Limb (tissue), 2 donors: ENCODE data around the gene TH.
"Not testable (repeated sequence)": the region's sequence is repeated elsewhere in the genome, so short reads cannot be mapped to it uniquely, and the experiment has no call there.

Source experiments
- DNase-seq, 2 donors: peaks; one replicate each; pipeline ENCODE4 v3.0.0-alpha.2; 2016; ENCODE audit errors: extremely low spot score in 2 of 2

The TH gene

DNA sequence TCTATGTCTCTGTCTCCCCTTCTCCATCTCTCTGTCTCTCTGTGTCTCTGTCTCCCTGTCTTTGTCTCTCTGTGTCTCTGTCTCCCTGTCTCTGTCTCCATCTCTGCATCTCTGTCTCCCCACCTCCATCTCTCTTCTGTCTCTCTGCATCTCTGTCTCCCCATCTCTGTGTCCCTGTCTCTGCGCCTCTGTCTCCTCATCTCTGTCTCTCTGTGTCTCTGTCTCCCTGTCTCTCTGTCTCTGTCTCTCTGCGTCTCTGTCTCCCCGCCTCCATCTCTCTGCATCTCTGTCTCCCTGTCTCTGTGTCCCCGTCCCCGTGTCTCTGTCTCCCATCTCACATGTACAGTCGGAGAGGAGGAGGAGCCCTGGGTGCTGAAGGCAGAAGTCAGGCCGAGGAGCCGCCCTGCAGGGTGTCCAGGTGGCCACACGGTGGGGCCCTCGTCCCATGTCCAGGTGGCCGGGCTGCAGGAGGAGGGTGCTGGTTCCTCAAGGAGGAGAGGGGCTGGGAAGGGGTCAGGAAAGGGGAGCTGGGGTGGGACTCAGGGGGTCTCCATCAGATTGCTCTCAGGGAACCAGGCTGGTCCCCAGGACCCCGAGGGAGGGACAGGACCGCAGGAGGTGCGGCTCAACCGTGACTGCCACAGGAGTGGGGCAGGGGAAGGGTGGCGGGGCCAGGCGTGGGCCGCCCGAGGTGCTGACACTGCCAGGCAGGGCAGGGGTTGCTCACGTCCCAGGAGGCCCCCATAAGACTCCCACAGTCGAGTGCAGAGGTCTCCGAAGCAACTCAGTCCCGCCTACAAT is 25.6 kb upstream of the TH start:
- DNase-seq = peak; percentile 70 to 90

DNA sequence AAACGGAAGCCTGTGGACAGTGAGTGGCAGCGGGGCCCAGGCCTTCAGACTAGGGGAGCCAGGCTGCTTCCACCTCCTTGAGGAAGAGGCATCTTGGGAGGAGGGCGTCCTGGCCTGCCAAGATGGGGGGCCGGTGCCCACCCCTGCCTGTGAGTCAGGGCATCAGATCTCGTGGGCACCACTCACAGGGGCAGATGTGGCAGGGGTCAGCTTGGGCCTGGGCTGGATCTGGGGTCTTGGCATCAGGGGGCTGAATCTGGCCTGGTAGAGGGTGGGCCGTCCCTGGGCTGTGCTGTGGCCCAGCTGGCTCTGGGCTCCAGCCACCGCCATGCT is 24.1 kb upstream of the TH start:
- DNase-seq = no peak

DNA sequence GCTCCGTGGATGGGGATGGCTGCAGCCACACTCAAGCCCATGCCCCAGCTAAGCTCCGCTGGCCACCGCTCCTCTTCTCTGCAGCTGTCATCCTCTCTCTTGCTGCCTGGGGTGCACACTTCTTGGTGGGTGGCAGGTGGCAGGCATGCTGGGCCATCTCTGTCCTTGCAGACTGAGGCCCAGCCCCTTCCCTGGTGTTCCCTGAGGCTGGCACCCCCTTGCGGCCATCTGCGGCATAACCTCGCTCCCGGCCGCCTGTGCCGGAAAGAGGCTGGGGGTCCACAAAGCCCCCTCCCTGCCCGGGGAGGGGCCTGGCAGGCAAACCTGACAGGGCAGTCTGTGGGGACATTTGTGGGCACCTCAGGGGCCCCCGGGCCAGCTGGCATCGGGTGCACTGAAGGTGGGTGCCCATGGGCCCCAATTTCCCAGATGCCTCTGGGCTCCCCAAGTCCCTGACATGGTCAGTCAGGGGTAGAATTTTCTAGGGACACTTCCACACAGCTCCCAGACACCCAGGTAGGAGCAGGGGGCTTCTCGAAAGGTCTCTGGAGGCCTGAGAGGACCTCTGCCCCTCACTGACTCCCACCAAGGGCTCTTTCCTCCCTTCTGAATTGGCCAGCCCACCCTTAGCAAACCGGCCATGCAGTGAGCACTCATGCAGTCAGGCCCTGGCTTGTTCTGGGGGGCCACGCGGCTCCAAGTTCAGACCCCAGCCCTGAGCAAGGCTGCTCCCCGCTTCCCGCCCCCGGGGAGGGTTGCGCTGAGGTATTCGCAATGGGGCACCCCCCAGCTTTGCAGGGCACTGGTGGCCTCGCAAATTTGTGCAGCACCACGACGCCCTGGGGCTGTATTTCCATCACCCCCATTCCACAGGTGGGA is 23.5 kb upstream of the TH start:
- DNase-seq = peak; percentile 21 to 81

DNA sequence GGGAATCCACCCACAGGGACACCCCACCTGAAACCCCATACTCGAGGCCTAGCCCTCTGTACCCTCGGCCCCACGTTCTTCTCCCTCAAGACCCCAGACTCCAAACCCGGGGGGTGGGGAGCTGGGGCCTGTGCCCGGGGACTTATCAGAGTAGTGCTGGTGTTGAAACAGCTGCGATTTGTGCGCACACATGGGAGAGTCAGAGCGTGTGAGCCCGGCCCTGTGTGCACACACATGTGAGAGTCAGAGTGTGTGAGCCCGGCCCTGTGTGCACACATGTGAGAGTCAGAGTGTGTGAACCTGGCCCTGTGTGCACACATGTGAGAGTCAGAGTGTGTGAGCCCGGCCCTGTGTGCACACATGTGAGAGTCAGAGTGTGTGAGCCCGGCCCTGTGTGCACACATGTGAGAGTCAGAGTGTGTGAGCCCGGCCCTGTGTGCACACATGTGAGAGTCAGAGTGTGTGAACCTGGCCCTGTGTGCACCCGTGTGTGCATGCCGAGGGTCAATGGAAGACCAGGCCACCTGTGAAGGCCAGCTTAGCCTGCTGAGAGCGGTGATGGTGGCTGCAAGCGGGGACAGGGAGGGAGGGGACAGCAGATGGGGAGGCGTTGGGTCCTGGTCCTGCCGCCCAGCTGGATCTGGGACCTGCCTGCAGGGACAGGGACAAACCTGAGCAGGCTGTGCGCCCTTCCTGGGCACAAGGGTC is 22.4 kb upstream of the TH start:
- not testable (repeated sequence) for DNase-seq

DNA sequence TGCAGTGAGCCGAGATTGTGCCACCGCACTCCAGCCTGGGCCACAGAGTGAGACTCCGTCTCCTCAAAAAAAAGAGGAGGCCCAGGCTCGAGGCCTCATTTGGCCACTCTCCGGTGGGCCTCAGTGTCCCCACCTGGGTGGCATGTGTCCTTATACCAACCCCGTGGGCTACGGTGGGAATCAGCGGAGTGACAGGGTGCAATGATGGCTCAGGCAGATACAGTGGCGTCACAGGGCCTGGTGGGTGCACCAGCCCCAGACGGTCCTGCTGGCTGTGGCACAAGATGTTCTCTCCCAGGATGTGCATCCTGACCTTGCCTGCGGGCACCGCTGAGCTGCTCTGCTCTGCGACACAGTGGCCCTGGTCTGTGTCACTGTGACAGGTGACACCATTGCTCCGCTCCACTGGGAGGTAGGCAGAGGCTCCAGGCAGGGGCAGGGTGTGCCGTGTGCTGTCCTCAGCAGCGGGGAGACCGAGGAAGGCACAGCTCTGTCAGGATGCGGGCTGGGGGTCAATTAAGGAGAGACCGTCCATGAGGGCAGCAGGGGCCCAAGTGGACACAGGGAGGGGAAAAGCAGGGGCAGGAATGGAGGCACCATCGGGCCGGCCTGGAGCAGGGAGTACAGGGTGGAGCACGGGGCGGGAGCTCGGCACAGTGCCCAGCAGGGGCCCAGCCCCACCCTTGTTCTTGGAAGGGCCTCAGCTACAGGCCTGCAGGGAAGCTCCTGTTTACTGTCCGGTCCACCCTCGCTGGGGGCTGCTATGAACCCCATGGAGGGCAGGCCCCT is 21.7 kb upstream of the TH start:
- DNase-seq = no peak

DNA sequence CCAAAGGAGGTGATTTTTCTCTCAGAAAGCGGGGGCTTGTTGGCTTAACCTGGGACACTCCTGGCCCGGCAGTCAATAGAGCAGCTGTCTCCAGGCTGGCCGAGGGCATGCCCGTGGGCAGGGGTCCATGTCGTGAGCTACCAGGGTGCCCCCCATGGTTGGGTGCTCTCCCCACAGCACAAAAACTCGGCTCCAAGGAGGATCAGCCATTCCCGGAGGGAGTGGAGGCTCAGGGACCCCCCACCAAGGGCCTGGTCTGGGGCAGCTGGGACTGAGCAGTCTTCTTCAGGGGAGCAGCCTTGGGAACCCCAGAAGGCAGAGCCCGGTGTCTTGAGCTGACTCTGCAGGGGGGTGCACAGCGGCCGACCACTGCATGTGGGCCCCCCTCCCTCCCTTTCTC is 20.8 kb upstream of the TH start:
- DNase-seq = no peak

DNA sequence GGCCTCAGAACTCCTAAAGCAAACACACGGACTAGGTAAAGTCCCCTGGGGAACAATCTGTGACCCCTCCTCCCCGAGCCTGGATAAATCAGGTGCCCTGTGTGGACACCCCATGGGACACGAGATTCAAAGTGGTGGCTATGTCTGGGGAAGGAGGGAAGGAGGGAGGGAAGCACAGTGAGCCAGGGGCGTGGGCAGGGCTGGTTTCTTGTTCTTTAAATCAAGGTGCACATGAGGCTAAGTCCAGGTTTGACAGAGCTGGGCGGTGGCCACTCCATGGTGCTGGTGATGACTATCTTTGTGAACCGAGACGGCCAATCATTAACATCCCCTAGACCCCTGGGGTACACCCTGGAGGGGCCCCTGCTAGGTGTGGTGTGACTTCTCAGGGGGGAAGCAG is 20.3 kb upstream of the TH start:
- DNase-seq = no peak

DNA sequence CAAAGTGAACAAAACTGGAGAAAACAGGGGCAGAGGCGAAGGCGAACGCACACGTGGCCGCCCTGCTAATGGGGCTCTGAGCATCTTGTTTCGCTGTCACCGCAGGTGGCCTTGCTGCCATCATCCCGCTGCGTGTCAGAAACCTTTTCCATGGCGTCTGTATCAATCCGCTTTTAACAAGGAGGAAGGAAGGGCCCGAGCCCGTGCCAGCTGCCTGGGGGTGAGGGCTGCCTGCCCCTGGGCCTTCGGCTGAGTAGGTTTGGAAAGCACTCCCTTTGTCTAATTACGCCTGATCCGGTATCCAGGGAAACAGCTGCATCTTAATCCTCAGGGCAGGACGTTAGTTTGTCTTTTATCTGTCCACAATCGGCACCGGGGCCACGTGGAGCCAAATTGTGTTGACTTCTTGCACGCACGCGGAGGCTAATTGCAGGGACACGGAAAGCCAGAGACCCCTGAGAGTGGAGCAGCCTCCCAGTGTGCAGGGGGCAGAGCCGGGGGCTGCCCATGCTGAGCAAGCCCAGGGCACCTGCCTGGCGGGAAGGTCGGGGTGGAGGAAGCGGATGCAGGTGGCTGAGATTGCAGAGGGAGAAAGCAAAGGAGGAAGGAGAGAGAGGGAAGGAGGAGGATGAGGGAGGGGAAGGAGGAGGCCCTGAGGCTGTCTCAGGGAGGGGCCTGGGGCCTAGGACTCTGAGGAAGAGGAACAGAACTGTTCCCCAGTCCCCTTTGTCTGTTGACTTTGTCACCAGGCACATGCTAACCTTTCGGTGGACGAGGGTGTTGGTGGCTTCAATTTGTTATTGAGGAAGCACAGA is 19.2 kb upstream of the TH start:
- DNase-seq = peak in 1 of 2 donors; percentile 71

DNA sequence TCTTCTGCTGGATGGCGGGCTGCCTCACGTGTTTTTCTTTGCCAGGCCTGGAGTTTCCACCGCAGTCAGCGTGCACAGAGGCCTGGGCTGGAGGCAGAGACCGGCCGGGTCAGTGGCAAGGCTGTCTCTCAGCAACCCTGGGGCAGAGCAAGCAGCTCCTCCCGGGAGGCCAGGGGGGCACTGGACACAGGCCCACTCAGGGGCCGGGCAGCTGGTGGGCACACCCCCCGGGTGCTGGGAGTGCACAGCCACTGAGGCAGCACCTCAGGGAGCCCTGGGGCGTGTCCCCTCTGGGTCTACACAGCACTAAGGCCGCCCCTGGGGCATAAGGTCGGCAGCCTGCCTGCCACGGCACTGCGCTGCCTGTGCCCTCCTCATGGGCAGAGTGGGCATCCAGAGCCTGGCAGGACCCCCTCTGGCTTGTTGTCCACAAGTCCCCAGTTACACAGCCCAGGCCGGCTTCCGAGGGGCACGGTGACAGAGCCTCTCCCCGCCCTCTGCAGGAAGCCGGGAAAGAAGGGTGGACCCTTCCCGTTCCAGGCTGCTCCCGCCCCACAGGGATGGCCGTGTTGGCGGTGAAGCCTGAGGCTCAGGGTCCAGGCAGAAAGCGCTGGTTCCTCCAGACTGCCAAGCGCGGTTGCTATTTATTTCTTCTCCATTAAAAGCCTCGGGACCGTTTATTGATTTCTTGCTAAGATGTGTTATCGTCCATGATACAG is 18.5 kb upstream of the TH start:
- DNase-seq = no peak

DNA sequence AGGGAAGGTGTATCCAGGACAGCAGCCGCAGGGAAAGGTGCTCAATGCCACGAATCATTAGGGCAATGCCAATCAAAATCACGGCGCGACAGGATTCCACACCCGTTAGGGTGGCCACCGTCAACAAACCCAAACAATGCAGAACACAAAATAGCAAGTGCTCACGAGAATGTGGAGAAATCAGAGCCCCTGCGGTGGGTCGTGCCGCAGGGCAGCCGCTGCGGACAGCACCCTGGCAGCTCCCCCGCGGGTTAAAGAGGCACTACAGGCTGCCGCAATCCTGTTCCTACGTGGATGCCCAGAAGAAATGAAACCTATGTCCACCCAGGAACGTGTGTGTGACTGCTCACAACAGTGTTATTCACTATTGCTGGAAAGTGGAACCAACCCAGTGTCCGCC is 17.1 kb upstream of the TH start:
- DNase-seq = no peak

DNA sequence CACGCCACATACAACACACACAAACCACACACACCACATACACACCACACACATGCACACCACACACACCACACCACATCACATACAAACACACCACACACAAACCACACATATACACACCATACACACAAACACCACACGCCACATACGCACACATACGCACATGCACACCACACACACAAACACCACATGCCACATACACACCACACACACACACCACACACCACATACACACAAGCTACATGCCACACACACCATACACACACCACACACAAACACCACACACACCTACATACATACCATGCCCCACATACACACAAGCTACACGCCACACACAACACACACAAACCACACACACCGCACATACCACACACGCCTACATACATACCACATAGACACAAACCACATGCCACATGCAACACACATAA is 15.7 kb upstream of the TH start:
- no peak for DNase-seq

DNA sequence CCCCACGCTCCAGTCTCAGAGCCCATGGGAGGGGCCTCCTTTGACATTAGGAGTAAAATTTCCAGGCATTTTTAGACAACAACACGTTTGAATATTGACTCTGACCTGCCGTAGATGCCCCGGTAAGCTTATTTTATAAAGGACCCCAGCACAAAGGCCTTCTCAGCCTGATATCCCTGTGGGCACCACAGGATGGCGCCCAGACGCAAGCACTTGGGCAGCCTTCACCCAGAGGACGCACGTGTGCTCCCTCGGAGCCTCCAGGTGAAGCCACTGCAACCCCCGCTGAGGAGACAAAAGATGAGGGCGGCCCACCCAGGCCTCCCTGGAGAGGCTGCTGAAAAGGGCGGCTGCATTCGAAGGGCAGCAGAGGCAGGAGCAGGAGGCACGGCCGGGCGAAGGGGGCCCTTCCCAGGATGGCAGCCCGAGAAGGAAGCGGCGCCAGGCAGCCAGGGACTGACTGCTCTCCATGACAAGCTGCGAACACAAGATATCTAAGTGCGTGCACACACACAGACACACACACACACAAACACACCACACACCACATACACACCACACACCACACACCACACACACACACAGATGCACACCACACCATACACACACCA is 15.2 kb upstream of the TH start:
- no peak for DNase-seq

DNA sequence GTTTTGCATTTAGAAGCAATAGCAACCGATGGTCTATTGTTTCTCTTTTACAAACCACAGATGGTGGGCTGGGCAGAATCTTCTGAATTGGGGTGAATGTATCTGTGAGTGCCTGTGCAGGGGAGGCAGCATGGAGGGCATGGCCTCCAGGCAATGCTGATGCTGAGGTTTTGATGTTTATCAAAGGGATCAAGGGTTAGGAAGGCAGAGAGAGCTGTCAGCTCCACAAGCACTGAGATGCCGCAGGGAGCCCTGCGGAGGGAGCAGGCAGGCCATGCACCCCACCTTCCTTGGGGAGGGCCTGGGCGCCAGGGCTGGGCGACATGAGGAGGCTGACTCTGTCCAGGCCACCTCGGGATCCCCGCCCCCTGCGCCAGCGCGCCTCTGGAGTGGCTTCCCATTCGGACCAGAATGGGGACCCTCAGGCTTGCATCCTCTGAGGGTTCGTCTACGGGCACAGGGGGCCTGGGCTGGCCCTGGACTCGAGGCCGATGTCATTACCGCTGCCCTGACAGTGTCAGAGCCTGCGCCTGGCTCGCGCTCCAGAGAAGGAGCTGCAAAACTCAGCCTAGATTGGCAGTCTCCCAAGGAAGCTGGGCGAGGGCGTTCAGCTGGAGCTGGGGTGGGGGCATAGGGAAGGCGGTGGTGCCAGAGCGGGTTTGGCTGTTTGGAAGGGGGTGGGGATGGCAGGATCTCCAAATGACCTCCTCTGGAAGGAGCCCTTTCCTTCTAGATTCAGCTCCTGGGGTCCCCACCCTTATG is 13.9 kb upstream of the TH start:
- no peak for DNase-seq

DNA sequence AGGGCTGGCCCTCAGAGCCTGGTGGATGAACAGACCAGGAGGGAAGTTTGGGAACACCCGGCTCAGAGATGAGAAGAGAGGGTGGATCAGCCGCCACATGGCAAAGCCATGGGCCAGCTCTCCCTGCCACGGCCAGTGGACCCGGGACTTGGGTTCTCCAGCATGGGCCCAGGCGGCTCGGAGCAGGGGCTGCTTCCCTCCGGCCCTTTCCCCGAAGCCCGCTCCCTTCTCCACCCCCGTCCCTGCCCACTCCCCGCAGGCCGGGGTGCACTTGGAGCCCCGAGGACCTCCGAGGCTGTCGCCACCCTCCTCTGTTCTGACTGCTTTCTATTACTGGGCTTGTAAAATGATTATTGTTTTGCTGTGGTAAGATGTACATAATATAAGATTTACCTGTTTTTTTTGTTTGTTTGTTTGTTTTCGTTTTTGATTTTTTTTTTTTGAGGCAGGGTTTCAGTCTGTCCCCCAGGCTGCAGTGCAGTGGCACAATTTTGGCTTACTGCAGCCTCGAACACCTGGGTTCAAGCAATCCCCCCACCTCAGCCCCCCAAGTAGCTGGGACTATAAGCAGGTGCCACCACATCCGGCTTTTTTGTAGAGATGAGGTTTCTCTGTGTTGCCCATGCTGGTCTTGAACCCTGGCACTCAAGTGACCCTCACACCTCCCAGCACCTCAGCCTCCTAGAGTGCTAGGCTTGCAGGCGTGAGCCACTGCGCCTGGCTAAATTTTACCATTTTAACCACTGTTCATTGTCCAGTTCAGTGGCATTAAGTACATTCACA is 11.3 kb upstream of the TH start:
- DNase-seq = no peak

DNA sequence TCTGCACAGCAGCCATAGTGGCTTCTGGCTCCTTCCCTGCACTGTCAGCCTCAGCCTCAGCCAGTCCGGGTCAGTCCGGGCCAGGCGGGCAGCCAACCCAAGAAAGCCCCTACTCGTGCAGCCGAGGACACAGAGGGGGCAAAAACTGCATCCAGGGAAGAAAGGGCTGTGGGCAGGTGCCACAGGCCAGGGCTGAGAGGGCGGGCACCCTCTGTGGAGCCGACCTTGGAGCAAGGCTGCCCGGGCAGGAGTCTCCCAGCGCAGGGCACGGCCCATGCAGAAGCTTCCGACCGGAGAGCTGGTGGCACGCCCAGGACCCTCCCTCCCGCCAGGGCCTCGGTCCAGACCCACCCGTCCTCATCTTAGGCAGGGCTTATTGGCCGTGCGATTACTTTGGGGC is 10.5 kb upstream of the TH start:
- DNase-seq = no peak

DNA sequence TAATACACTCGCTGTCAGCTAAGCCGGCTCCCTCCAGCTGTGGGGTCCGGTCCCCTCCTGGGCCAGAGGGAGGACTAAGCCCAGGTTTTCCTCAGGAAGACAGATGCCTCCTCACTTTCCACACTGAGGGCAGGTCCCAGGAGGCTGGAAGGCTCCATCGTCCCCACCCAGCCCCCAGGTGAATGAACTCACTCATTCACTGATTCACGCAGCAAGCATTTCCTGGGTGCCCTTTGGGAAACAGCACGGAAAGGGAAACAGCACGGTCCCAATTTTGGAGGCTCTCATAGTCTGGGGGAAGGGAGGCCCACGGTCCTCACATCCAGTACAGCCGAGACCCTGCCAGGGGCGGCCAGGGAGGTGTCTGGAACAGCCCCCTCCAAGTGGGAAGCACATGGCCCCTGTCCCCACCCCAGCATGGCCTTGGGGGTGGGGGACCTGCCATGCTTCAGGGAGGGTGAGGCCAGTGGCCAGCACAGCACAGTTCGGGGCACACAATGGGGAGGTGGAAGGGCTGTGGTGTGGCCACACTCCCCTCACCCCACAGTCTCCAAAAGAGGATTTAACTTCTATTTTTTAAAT is 9.3 kb upstream of the TH start:
- DNase-seq = no peak

DNA sequence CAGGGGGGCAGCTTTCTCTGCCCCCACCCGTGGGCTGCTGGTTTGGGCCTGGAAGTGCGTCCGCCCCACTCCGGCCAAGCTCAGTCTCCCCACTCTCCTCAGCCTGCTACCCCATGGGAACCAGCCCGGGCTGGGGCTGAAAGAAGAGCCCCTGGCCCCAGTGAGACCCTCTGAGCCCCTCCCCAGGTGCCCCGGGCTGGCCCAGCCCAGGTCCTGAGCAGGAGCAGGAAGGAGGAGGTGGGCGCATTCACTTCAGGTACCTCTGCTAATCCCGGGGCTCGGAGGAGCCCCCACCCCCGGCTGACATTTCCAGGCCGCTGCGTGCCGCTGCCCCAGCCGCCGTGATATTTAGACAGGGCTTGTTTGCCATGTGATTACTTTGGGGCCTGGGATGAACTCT is 8.7 kb upstream of the TH start:
- DNase-seq = no peak

DNA sequence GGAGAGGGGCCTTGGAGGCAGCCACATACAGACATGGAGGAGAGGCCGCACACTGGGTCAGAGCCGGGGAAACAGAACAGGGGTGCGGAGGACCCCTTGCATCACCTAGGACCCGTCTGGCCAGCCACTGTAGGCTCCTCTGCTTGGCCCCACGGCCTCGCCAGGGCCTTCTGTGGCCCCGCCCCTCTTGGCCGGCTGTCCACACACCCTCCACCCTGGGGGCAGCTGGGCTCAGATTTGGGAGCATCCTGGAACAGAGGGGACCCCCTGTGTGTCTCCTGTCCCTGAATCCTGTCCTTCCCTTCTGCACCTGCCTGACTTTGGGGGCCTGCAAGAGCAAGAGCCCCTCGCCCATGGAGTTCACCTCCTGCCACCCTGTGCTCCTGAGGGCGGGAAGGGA is 7.9 kb upstream of the TH start:
- no peak for DNase-seq
